ENCODE measurements around the gene ZNRD2. TPM values are rescaled to one million over a fixed set of nuclear protein-coding genes. Genes with fewer than 3 reads are reported as not detected.

Gene ZNRD2
- total RNA-seq, 1 donor from 2014 or later = 30.0 TPM

GRCh38 chr11:65588199-65589054, 18.1 kb downstream of the ZNRD2 start:
- peak; percentile 57 for DNase-seq (ENCODE audit: low spot score)

- DNase-seq (ENCODE audit: low spot score) = no peak
These were observed 19.4 kb downstream of the ZNRD2 start for GRCh38 chr11:65589444-65590239.

- no peak for DNase-seq (ENCODE audit: low spot score)
These were observed 20.0 kb downstream of the ZNRD2 start for GRCh38 chr11:65590240-65590738.

- DNase-seq (ENCODE audit: low spot score) = no peak
These were observed 21.9 kb downstream of the ZNRD2 start for GRCh38 chr11:65591939-65592857.

- no peak for DNase-seq (ENCODE audit: low spot score)
These were observed 22.7 kb downstream of the ZNRD2 start for GRCh38 chr11:65592858-65593517.

- DNase-seq (ENCODE audit: low spot score) = no peak
These were observed 23.5 kb downstream of the ZNRD2 start for GRCh38 chr11:65593518-65594414.

- no peak for DNase-seq (ENCODE audit: low spot score)
These were observed 24.9 kb downstream of the ZNRD2 start for GRCh38 chr11:65595131-65595530.

- no peak for DNase-seq (ENCODE audit: low spot score)
These were observed 25.4 kb downstream of the ZNRD2 start, which contains the start of gene KCNK7 for GRCh38 chr11:65595543-65596281. Gene KCNK7 (minus strand): TSS chr11:65595800. CDS start chr11:65595772, 28 bp downstream.

- DNase-seq (ENCODE audit: low spot score) = no peak
These were observed 26.2 kb downstream of the ZNRD2 start for GRCh38 chr11:65596520-65596919.

- DNase-seq (ENCODE audit: low spot score) = no peak
These were observed 28.0 kb downstream of the ZNRD2 start for GRCh38 chr11:65598258-65598699.

GRCh38 chr11:65599216-65599954, 29.1 kb downstream of the ZNRD2 start:
- DNase-seq (ENCODE audit: low spot score) = no peak

- DNase-seq (ENCODE audit: low spot score) = no peak
These were observed 29.6 kb downstream of the ZNRD2 start for GRCh38 chr11:65599955-65600246.

GRCh38 chr11:65604258-65604657, 34.0 kb downstream of the ZNRD2 start:
- no peak for DNase-seq (ENCODE audit: low spot score)

- DNase-seq (ENCODE audit: low spot score) = peak; percentile 95
These were observed 36.8 kb downstream of the ZNRD2 start for GRCh38 chr11:65606876-65607613.

- DNase-seq (ENCODE audit: low spot score) = no peak
These were observed 37.5 kb downstream of the ZNRD2 start for GRCh38 chr11:65607614-65608426.

GRCh38 chr11:65609229-65609628, 39.0 kb downstream of the ZNRD2 start:
- no peak for DNase-seq (ENCODE audit: low spot score)

- DNase-seq (ENCODE audit: low spot score) = no peak
These were observed 39.4 kb downstream of the ZNRD2 start for GRCh38 chr11:65609665-65610064.
